WTC11 (cell line): ENCODE data around the gene TEX19. TPM values are rescaled to one million over a fixed set of nuclear protein-coding genes. Genes with fewer than 3 reads are reported as not detected.

Source experiments
- ATAC-seq: fragments of 200-7000 bp; cut with Tn5 transposase; 2 replicates; pipeline ENCODE4 v1.10.0; 2021; ENCODE audit warnings: mild to moderate bottlenecking, moderate library complexity
- CTCF ChIA-PET: fragments of 300-600 bp; sonication (Branson Sonifier 250); formaldehyde crosslinking; loops from one replicate; lab custom pipeline; 2021; ENCODE audit warnings: antibody characterized with exemption; lab: Charles Lee
- POLR2A ChIA-PET: fragments of 350-600 bp; sonication (Branson Sonifier 250); formaldehyde crosslinking; loops from one replicate; lab custom pipeline; 2021; ENCODE audit warnings: antibody characterized with exemption; lab: Charles Lee
- DNase-seq: peaks from one replicate; pipeline ENCODE4 v3.0.0; 2021; ENCODE audit warnings: low spot score
- H3K27ac Mint-ChIP-seq: 2 replicates; pipeline ENCODE4 v1.8.0; 2021; ENCODE audit warnings: mixed read lengths
- H3K27me3 Mint-ChIP-seq: 2 replicates; pipeline ENCODE4 v1.8.0; 2021; ENCODE audit warnings: low read depth, mild to moderate bottlenecking, moderate library complexity, mixed read lengths
- H3K36me3 Mint-ChIP-seq: 2 replicates; pipeline ENCODE4 v1.8.0; 2021; ENCODE audit warnings: mixed read lengths
- H3K4me1 Mint-ChIP-seq: 2 replicates; pipeline ENCODE4 v1.8.0; 2022; ENCODE audit warnings: mixed read lengths
- H3K4me3 Mint-ChIP-seq: 2 replicates; pipeline ENCODE4 v1.8.0; 2021; ENCODE audit warnings: mild to moderate bottlenecking, moderate library complexity, mixed read lengths
- H3K9me3 Mint-ChIP-seq: 2 replicates; pipeline ENCODE4 v1.8.0; 2021; ENCODE audit warnings: mixed read lengths
- CREB1 ChIP-seq: sonication (generic); formaldehyde crosslinking; IDR thresholded peaks from 2 replicates; pipeline ENCODE4 v1.8.0; 2023; ENCODE audit warnings: mild to moderate bottlenecking, missing genetic modification reagents
- CTCF ChIP-seq: fragments of 200-600 bp; IDR thresholded peaks from 2 replicates; pipeline ENCODE4 v1.8.0; 2022; ENCODE audit warnings: antibody characterized with exemption
- FOXK1 ChIP-seq: sonication (generic); formaldehyde crosslinking; IDR thresholded peaks from 2 replicates; pipeline ENCODE4 v1.8.0; 2022; ENCODE audit warnings: mild to moderate bottlenecking, moderate library complexity, missing genetic modification reagents
- GABPB1 ChIP-seq: sonication (generic); formaldehyde crosslinking; IDR thresholded peaks from 2 replicates; pipeline ENCODE4 v1.8.1; 2023; ENCODE audit warnings: mild to moderate bottlenecking, missing genetic modification reagents
- GRHL2 ChIP-seq: fragments of 250-450 bp; sonication (Bioruptor Pico); IDR thresholded peaks from 2 replicates; pipeline ENCODE4 v1.8.0; 2022; ENCODE audit warnings: mild to moderate bottlenecking, moderate library complexity; ENCODE audit not compliant: insufficient replicate concordance, severe bottlenecking
- IRF1 ChIP-seq: sonication (generic); formaldehyde crosslinking; IDR thresholded peaks from 2 replicates; pipeline ENCODE4 v1.8.0; 2023; ENCODE audit warnings: missing genetic modification reagents
- NFATC4 ChIP-seq: fragments of 250-450 bp; sonication (Bioruptor Pico); IDR thresholded peaks from 2 replicates; pipeline ENCODE4 v1.9.0; 2021; ENCODE audit warnings: mild to moderate bottlenecking
- NFE2L1 ChIP-seq: sonication (generic); formaldehyde crosslinking; IDR thresholded peaks from 2 replicates; pipeline ENCODE4 v1.8.1; 2023; ENCODE audit warnings: missing genetic modification reagents
- NR1H2 ChIP-seq: sonication (generic); formaldehyde crosslinking; IDR thresholded peaks from 2 replicates; pipeline ENCODE4 v1.9.0; 2021; ENCODE audit warnings: mild to moderate bottlenecking, moderate library complexity, missing genetic modification reagents
- NR3C1 ChIP-seq: sonication (generic); formaldehyde crosslinking; conservative IDR thresholded peaks from 2 replicates; pipeline ENCODE4 v1.8.1; 2023; ENCODE audit warnings: low read depth, mild to moderate bottlenecking, missing genetic modification reagents
- SMAD3 ChIP-seq: sonication (generic); formaldehyde crosslinking; IDR thresholded peaks from 2 replicates; pipeline ENCODE4 v1.8.0; 2022; ENCODE audit warnings: missing genetic modification reagents, mild to moderate bottlenecking, borderline replicate concordance
- TCF7 ChIP-seq: sonication (generic); formaldehyde crosslinking; IDR thresholded peaks from 2 replicates; pipeline ENCODE4 v1.8.0; 2022; ENCODE audit warnings: mild to moderate bottlenecking, low read depth, missing genetic modification reagents, moderate library complexity
- TEAD4 ChIP-seq: sonication (generic); formaldehyde crosslinking; IDR thresholded peaks from 2 replicates; pipeline ENCODE4 v1.8.0; 2022; ENCODE audit warnings: mild to moderate bottlenecking, missing genetic modification reagents
- ZNF121 ChIP-seq: sonication (generic); formaldehyde crosslinking; IDR thresholded peaks from 2 replicates; pipeline ENCODE4 v1.8.0; 2023; ENCODE audit warnings: missing genetic modification reagents
- ZNF138 ChIP-seq: sonication (generic); formaldehyde crosslinking; conservative IDR thresholded peaks from 2 replicates; pipeline ENCODE4 v1.8.1; 2022; ENCODE audit warnings: mild to moderate bottlenecking, moderate library complexity, missing genetic modification reagents
- ZNF396 ChIP-seq: fragments of 250-450 bp; sonication (Bioruptor Pico); IDR thresholded peaks from 2 replicates; pipeline ENCODE4 v1.8.0; 2021; ENCODE audit warnings: mild to moderate bottlenecking, moderate library complexity, borderline replicate concordance
- total RNA-seq: library from RNA; stranded (reverse); gene quantifications from 3 replicates; pipeline ENCODE4 v1.2.3, GENCODE V29; 2021
- TF ChIP-seq, protein P1 (sequence below): sonication (generic); formaldehyde crosslinking; IDR thresholded peaks from 2 replicates; pipeline ENCODE4 v1.8.1; 2023; ENCODE audit warnings: mild to moderate bottlenecking, missing genetic modification reagents
- TF ChIP-seq, protein P2 (sequence below): sonication (generic); formaldehyde crosslinking; IDR thresholded peaks from 2 replicates; pipeline ENCODE4 v1.8.0; 2022; ENCODE audit warnings: missing genetic modification reagents
- TF ChIP-seq, protein P3 (sequence below): sonication (generic); formaldehyde crosslinking; IDR thresholded peaks from 2 replicates; pipeline ENCODE4 v1.8.1; 2023; ENCODE audit warnings: mild to moderate bottlenecking, moderate library complexity, missing genetic modification reagents

The TEX19 gene
- total RNA-seq, 1 experiment from 2014 or later = 1.4 TPM

- TF ChIP-seq IRF1 (CRISPR knock-in tag) = no peak
- TF ChIP-seq, protein P1, sequence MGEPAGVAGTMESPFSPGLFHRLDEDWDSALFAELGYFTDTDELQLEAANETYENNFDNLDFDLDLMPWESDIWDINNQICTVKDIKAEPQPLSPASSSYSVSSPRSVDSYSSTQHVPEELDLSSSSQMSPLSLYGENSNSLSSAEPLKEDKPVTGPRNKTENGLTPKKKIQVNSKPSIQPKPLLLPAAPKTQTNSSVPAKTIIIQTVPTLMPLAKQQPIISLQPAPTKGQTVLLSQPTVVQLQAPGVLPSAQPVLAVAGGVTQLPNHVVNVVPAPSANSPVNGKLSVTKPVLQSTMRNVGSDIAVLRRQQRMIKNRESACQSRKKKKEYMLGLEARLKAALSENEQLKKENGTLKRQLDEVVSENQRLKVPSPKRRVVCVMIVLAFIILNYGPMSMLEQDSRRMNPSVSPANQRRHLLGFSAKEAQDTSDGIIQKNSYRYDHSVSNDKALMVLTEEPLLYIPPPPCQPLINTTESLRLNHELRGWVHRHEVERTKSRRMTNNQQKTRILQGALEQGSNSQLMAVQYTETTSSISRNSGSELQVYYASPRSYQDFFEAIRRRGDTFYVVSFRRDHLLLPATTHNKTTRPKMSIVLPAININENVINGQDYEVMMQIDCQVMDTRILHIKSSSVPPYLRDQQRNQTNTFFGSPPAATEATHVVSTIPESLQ = no peak
- TF ChIP-seq TCF7 (CRISPR knock-in tag) = no peak
- TF ChIP-seq FOXK1 = no peak
- TF ChIP-seq, all 79 proteins: peak for 0
Observed at GRCh38 chr17:82327757-82328140, 31.3 kb upstream of the TEX19 start (continued).

DNA sequence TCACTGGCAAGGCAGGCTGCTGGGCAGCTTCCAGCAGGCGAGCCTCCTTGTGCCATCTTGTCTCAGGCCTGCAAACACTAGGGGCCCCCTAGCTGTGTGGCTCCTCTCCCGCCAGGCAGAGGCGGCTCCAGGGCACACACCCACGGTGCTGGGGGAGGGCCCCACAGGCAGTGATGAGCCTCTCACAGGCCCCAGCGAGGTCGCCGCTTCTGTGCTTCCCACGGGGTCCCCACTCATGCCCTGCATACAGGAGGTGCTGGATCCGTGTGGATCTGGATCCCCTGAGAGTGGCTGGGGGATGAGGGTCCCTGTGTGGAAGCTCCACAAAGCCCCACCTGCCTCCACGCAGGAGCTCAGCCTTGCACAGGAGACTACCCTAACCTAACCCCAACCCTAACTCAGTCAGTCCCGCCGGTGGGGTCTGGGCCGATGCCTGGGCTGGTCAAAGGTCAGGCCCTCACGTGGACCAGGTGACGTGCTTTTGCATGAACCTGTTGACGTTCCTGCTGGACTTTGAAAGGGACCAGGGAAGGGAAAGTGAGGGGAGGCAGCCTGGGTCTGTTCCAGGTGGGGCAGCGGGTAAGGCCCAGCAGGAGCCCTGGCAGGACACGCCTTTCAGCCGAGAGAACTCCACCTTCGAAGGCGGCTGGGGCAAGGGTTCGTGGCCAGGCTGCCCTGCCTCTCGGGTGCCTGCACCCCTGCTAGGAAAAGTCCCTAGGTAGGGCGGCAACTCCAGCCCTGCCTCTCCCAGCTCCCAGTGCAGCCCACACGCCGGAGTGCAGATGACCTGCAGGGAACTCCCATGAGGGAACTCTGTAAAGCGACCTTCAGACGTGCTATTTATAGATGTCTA is 30.7 kb upstream of the TEX19 start:
- H3K4me1 Mint-ChIP-seq = peaks cover 12% of the 10 kb centered on the region
- no peaks in the 10 kb centered on the region for H3K36me3 Mint-ChIP-seq
- ATAC-seq = no peak
- POLR2A ChIA-PET = no interaction called here
- CTCF ChIA-PET = interaction anchor here (1.5 to 1.7 kb wide), 2 partner anchors 8 to 92 kb away, joined by 5 to 8 read pairs; no protein-coding TSS in a partner anchor
- no peak for DNase-seq
- no peaks in the 10 kb centered on the region for H3K9me3 Mint-ChIP-seq
- no peak overlapping the region for H3K27ac Mint-ChIP-seq
- H3K27me3 Mint-ChIP-seq = peaks cover 29% of the 10 kb centered on the region
- H3K4me3 Mint-ChIP-seq = no peak overlapping the region
- TF ChIP-seq NFATC4 (CRISPR knock-in tag) (no peak), GABPB1 (0 out of 2 replicates have a peak, but pooled peaks have one; percentile 22)

DNA sequence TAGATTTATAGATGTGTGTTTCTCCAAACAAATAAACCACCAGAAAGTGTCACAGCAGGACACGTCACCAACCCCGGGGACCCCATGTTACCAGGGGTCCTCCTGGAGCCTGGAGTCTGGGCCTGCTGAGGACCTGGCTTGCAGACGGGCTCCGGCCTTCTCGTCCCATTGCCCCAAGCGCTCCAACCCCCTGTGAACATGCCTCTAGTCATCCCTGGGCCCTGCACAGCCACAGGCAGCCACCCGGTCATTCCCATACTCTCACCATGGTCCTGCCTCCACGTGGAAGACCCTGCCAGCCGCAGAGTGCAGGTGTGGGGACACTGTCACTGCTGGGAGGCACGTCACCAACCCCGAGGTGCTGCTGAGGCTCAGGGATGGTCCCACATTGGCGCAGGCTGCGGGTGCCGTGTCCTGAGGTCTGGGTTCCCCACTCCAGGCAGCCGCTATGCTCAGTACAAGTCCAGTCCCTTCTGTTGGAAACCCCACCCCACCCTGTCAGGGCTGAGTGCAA is 30.0 kb upstream of the TEX19 start:
- Mint-ChIP-seq H3K9me3 (no peaks in the 10 kb centered on the region), H3K36me3 (no peaks in the 10 kb centered on the region), H3K27ac (no peak overlapping the region), H3K4me3 (no peak overlapping the region), H3K27me3 (peaks cover 35% of the 10 kb centered on the region), H3K4me1 (peaks cover 12% of the 10 kb centered on the region)
- no peak for DNase-seq
- ChIA-PET POLR2A (no interaction called here), CTCF (no interaction called here)
- TF ChIP-seq NFATC4 (CRISPR knock-in tag) = no peak
- no peak for TF ChIP-seq NR1H2 (CRISPR knock-in tag)
- no peak for TF ChIP-seq ZNF138
- ATAC-seq = no peak

GRCh38 chr17:82329683-82330321 is 29.2 kb upstream of the TEX19 start:
- DNase-seq (no peak), ATAC-seq (no peak)
- ChIA-PET CTCF (interaction anchor here (1.4 to 1.9 kb wide), 2 partner anchors 21 to 94 kb away, joined by 5 read pairs; no protein-coding TSS in a partner anchor), POLR2A (no interaction called here)
- TF ChIP-seq CREB1 (CRISPR knock-in tag) (no peak), NFE2L1 (no peak), SMAD3 (no peak), GRHL2 (no peak), NR3C1 (CRISPR knock-in tag) (no peak), CTCF (no peak), TCF7 (CRISPR knock-in tag) (no peak), TEAD4 (CRISPR knock-in tag) (no peak), ZNF121 (CRISPR knock-in tag) (no peak), ZNF396 (CRISPR knock-in tag) (no peak)
- TF ChIP-seq, protein P2, sequence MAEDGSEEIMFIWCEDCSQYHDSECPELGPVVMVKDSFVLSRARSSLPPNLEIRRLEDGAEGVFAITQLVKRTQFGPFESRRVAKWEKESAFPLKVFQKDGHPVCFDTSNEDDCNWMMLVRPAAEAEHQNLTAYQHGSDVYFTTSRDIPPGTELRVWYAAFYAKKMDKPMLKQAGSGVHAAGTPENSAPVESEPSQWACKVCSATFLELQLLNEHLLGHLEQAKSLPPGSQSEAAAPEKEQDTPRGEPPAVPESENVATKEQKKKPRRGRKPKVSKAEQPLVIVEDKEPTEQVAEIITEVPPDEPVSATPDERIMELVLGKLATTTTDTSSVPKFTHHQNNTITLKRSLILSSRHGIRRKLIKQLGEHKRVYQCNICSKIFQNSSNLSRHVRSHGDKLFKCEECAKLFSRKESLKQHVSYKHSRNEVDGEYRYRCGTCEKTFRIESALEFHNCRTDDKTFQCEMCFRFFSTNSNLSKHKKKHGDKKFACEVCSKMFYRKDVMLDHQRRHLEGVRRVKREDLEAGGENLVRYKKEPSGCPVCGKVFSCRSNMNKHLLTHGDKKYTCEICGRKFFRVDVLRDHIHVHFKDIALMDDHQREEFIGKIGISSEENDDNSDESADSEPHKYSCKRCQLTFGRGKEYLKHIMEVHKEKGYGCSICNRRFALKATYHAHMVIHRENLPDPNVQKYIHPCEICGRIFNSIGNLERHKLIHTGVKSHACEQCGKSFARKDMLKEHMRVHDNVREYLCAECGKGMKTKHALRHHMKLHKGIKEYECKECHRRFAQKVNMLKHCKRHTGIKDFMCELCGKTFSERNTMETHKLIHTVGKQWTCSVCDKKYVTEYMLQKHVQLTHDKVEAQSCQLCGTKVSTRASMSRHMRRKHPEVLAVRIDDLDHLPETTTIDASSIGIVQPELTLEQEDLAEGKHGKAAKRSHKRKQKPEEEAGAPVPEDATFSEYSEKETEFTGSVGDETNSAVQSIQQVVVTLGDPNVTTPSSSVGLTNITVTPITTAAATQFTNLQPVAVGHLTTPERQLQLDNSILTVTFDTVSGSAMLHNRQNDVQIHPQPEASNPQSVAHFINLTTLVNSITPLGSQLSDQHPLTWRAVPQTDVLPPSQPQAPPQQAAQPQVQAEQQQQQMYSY (CRISPR knock-in tag) = no peak
- TF ChIP-seq, protein P3, sequence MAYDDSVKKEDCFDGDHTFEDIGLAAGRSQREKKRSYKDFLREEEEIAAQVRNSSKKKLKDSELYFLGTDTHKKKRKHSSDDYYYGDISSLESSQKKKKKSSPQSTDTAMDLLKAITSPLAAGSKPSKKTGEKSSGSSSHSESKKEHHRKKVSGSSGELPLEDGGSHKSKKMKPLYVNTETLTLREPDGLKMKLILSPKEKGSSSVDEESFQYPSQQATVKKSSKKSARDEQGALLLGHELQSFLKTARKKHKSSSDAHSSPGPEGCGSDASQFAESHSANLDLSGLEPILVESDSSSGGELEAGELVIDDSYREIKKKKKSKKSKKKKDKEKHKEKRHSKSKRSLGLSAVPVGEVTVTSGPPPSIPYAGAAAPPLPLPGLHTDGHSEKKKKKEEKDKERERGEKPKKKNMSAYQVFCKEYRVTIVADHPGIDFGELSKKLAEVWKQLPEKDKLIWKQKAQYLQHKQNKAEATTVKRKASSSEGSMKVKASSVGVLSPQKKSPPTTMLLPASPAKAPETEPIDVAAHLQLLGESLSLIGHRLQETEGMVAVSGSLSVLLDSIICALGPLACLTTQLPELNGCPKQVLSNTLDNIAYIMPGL (CRISPR knock-in tag) = no peak
- peaks cover 12% of the 10 kb centered on the region for H3K4me1 Mint-ChIP-seq
- H3K36me3 Mint-ChIP-seq = no peaks in the 10 kb centered on the region
- no peak overlapping the region for H3K27ac Mint-ChIP-seq
- peaks cover 43% of the 10 kb centered on the region for H3K27me3 Mint-ChIP-seq
- H3K4me3 Mint-ChIP-seq = no peak overlapping the region
- no peaks in the 10 kb centered on the region for H3K9me3 Mint-ChIP-seq
